CD4-positive, alpha-beta T cell treated with Interferon gamma for 1 hour (primary cell): ENCODE results near the gene CTCFL.
"Not testable (repeated sequence)": the region's sequence is repeated elsewhere in the genome, so short reads cannot be mapped to it uniquely, and the experiment has no call there.

Source experiments
- DNase-seq: peaks from one replicate; pipeline ENCODE4 v3.0.0-alpha.2; 2020

CTCFL gene

DNA sequence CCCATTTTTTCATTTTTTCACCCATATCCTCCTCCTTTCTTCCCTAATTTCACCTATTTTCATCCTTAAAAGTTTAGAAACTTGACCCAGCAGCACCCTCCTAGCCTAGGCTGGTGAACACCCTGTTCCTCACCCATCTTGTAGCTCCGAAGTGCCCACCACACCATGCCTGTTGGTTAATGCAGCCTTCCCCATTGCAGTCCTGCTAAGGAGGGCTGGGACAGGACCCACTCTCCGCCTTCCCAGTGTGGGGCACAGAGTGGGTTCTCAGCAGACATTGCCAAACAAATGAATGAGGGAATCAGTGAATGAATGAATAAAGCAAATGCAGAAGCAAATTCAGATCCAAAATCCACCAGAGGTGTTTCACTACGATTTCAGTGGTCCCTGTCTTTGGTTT, 45.7 kb downstream of the CTCFL start:
- no peak for DNase-seq

DNA sequence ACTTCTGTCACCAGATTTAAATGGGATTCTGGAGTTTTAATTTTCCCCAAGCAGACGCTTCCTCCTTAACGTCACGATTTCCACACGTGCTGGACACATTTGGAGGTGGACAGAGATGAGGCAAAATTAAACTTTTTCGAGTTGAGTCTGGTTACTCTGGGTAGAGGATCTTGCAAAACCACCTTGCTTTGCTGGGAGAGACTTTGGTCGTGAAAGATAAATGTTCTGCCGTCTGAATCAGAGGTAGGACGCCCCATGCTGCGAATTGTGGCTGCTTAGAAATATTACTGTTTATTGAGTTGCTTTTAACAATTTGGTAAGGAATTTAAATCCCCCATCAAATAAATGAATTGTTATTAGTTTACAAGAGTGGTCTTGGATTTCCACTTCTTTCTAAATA, 46.8 kb downstream of the CTCFL start:
- DNase-seq = no peak

DNA sequence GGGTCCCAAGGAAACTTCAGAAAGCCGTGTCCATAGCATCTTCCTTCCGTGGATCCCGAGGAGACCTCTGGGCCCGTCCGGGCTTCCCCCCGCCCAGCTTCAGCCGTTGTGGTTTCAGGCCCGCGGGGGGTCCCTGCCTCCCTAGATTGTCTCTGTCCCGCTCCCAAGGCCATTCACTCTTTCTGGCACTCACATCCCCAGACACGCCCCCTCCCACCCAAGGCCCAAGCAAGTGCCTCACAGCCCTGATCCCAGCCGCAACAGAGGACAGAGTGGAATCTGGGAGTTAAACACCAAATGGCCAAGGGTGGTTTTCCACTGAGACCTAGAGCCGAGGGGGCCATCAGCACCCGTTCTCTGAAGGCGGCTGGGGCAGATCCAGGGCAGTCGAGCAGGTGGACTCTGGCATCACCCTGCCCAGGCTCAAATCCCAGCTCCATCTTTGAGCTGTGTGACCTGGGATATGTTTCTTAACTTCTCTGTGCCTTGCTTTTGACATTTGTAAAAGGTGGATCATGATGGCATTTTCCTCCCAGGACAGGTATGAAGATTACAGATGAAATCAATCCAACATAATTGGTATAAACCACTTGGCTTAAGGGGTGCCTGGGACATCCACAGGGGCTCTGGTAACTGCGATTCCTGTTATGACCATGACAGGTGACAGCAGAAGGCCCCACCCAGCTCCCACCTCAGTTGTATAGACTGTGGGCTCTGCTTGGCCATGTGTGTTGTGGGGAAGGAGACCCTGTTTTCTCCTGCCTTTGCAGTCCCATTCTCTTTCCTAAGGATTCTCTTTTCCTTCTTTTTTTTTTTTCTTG, 48.1 kb downstream of the CTCFL start:
- DNase-seq = no peak

DNA sequence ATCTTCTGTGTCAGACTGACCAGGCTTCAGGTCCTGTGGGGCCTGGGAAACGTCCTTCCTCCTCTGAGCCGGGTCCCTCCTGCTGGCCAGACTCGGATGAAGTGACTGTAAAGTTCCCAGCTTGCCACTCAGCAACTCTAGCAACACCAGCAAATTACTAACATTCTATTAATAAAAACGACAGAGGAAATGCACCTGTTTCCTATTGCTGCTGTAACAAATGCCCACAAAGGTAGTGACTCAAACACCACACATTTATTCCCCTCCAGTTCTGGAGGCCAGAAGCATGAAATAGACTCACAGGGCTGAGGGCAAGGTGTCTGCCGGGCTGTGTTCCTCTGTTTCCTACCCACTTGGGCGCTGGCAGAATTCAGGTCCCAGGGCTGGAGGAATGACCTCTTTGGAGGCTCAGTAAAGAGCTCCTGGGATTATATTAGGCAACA, 48.8 kb downstream of the CTCFL start:
- peak; percentile 18 for DNase-seq

DNA sequence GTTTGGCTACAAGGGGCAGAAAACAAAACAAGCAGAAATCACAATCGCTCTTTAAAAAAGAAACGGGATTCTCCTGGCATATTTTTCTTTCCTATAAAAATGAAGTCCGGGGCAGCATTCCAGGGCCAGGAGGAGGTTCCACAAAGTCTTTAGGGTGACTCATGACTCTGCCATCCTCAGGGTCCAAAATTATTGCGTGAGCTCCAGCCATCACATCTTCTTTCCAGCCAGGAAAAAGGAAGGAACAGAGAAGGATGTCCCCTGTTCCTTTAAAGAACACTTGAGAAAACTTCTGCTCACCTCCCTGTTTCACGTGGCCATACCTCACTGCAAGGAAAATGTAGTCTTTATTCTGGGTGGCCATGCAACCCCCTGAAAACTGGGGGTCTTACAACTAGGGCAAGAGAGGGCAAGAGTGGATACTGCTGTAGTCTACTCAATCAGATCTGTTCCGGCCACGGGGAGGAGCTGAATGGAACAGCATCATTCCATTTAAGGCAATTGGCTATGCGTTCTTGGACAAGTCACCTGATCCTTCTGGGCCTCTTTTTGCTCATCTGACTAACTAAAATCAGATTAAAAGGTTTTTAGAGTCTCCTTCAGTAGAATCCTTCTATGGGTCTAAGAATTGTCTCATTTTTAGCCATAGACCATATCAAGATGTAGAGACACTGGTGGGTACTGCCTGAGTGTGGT, 49.4 kb downstream of the CTCFL start:
- no peak for DNase-seq

DNA sequence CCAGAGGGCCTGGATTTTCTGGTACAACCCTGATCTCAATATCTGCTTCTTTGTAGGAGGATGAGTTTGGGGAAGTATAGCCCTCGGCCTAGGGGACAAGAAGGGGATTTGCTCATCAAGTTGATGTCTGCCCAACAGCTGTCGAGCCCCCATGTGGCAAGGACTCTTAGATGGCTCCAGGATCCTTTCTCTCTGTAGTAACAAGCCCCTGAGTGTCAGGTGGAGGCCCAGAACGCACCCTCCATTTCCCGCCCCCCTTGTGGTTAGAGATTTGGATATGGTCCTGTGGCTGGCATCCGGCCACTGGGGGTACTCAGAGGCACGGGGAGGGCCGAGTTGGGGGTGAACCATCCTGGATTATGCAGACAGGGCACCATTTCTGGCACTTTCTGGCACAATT, 50.1 kb downstream of the CTCFL start:
- no peak for DNase-seq

DNA sequence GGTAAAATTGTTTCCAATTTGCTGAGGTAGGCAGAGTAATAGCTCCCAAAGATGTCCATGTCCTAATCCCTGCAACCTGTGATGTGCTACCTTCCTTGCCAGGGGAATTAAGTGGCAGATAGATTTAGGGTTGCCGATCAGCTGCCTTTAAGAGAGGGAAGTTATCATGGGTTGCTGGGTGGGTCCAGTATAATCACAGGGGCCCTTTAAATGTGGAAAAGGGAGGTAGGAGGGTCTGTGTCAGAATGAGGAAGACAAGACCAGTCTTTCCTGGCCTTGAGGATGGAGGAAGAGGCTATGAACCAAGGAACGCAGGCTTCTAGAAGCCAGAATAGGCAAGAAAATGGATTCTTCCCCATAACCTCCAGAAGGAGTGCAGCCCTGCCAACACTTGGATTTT, 50.7 kb downstream of the CTCFL start:
- DNase-seq = no peak

DNA sequence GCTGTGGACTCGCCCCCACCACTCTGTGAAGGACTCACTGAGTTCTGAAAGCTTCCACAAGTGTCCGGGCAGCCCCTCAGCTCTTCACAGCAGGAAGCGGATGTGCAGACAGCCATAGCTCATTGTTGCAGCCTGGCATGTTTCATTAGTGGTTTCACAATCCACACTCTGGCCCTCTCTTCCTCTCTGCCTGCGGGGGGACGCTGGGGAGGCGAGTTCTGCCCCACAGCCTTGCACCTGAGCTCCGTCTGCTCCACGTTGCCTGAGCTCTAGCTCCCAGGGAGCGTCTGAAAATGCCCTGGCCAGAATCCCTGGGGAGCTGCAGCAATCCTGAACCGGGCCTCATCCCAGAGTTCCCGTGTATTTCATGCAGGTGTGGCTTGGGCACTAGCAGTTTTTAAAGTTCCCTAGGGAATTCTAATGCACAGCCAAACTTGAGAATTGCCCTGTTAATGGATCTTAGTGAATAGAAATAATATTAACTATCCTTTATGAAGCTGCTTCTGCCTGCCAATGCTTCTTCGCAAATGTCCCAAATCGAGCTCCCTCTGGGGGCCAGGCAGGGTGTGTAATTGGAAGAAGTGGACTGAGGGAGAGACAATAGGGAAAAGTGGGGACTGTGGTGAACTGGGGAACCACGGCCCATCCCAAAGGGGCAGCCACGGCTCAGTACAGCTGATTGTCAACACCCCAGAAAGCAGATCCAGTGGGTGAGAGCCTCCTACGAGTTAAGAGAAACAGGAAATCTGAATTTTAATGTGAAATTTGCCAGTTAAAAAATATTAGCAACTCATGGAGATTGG, 51.5 kb downstream of the CTCFL start:
- peak; percentile 43 for DNase-seq

DNA sequence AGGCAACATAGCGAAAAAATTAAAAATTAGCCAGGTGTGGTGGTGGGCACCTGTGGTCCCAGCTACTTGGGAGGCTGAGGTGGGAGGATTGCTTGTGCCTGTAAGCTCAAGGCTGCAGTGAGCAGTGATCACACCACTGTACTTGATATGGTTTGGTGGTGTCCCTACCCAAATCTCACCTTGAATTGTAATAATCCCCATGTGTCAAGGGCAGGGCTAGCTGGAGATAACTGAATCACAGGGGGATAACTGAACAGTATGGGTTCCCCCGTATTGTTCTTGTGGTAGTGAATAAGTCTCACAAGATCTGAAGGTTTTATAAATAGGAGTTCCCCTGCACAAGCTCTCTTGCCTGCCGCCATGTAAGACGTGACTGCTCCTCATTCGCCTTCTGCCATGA, 52.5 kb downstream of the CTCFL start:
- DNase-seq = not testable (repeated sequence)

DNA sequence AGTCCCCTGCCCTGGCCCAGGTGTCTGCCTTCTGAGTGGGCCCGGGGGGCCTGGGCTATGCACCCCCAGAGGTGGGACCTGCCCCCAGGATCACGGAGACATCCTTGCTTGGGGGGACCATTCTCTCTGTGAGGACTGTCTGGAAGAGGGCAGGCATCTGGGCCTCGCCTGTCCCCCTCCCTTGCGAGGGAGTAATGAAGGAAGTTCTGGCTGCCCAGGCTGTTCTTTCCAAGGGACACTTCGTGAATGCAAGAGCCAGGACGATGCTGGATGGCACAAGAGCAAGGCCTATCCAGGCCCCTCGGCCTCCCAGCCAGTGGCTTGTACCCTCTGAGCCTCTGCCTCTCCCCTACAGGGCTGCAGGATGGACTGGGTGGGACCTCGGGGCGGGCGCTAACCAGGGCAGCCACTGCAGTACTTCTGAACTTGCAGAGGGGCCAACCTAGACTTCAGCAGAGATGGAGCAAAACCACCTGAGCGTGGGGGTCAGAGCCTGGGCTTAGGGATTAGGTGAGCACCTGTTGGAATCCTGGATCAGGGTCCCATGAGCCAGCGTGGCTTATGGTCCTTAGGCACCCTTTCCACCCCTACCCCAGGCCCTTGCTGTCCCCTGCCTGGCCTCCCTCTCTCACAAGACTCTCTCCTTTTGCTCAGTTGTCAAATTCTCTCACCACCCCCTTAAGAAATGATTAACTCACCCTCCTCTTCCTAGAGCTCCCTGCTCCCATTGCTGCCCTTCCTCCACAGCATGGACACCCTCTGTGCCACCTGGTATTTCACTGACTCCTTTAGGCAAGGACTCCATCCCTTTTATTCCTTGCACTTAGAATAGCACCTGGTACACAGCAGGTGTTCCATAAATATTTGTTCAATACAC, 53.2 kb downstream of the CTCFL start:
- DNase-seq = no peak

DNA sequence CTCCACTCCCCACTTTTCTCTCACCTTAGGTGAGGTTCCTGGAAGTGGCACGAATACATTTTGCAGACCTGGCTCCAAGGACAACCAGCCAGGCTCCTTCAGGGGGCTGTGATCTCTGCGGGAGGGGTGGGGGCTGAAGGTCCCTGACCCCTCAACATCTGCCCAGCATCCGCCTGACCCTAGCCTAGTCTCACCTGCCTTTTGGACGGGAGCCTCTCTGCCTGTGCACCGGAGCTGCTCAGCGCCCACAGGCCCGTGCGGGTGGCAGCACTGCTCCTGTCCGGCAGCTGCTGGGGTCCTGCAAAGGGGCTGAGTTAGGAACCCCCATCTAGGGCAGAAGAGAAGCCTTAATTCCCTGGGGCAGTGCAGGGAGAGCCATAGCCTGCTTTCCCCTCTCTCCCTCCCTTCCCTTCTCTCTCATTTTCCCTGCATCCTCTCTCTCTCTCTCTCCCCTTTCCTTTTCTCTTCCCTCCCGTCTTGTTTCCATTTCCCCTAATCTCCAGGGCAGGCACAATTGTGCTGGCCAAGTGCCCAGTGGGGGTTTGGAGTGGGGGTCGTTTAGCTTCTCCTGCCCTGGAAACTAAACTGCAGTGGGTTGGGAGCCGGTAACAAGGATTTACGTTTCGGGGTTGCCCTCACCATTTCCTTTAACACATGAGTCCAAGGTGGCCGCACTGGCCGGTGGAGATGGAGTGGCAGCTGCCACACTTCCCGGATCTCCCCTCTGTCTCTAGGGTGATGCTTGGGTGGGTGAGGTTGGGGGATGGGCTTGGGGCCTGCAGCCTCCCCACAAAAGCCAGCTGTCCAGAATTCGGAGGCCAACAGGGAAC, 54.1 kb downstream of the CTCFL start:
- DNase-seq = no peak

DNA sequence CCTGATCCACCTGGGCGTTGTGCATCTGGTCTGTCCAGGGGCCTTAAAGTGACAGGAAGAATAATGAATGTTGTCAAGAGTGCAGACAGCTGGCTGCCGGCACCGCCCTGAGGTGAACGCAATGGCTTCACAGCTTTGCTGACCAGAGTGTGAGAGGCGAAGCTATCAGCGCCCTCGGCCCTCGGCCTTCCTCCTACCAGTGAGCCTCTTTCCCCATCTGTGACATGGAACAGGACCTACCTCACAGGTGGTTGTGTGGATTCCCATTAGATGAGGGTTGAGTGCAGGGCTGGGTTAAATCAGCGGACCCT, 54.8 kb downstream of the CTCFL start:
- no peak for DNase-seq

DNA sequence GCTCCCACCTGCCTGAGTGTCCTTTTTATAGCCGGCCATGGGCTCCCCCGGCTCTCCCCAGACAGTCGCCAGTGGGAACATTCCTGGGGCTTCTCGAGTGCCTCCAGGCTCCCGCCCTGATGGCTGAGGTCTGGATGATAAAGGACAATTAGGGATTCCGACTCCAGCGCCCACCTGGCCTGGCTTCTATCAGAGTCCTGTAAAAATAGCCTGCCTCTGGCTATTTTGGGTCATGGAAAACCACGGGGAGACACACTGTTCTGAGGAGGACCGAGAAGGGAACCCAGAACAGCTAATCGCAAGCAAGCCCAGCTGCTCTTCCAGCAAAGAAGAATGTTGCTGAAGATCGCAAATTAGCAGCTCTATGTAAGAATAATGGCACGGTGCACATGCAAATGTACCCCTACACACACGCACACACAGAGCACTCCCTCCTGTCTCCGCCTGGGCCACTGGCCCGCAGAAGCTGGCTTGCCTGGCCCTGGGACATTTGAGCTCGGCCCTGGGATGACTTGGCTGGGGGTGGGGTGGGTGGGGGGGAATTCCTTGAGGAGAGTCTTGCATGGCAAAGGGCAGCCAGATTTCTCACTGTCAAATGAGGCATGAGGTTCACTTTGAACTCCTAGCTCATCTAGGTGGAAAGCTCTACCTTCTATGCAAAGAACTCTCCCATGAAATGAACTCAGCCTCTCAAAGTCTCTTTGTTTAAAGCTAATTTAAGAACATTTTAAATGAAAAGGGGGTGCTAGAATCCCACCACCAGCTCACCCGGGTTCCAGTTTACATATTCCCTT, 55.3 kb downstream of the CTCFL start:
- no peak for DNase-seq

DNA sequence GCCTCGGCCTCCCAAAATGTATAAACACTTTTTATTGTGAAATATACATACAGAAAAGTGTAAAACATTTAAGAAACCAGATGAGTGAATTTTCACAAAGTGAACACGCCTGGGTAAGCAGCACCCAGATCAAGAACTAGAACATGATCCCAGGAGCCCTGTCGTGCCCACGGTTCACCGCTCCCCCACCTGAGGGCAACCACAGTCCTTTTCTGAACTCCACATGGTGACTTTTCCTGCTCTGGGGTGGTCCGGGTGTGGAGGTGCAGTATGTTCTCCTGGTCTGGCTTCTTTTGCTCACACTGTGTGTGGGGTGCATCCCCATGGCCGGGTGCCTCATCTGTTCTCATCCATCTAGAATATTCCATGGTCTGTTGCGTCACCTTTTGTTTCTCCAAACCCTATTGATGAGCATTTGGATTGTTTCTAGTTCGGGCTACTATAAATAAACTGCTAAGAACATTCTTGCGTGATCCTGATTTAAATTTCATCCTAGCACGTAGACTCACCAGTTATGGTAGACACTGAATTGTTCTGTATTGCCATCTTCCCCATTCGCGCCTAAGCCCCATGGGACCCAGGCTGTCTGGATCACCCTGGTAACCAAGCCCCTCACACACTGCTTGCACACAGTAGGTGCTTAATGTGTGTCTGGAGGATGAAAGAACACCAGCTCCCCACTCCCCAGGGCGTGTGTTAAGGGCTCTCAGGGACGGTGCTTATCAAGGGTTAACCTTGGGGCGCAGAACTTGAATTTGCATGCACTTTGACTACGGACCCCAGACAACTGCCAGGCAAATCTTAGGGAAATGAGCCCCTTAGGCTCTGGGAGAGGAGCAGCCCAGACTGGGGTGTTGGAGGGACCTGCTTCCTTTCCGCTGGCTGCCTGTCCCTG, 56.2 kb downstream of the CTCFL start:
- DNase-seq = no peak

DNA sequence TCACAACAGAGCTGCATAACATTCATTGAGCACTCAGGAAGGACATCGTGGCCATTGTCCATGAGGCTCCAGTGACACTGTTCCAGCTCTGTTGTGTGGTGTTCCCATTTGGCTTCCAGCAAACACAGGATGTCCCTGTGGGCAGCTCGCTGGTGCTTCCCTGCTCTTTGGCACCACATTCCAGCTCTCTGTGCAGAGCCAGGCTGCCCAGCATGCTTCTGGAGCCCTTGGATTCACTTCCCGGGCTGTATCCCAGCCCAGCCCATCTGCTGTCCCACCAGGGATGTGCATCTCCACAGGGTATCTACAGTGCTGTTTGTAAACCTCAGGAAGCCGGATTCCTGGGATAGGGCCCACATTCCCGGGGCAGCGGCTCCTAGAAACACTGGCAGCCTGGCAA, 57.2 kb downstream of the CTCFL start:
- DNase-seq = no peak

DNA sequence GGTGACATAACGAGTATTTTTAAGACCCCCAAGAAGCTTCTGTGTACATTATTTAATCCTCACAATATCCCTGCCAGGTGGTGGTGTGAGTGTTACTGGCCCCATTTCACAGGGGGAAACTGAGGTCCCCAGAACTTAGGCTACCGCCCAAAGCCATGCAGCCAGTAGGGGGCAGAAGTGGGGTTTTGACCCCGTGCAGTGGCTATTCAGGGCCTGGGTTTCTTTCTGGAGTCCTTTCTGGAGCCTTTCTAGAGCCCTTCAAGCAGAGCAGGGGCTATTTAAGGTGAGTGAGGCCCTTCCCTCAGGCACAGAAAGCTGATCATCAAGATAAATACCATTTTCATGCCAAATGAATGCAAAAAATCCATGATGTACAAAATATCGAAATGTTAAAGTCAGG, 59.0 kb downstream of the CTCFL start:
- DNase-seq = no peak

DNA sequence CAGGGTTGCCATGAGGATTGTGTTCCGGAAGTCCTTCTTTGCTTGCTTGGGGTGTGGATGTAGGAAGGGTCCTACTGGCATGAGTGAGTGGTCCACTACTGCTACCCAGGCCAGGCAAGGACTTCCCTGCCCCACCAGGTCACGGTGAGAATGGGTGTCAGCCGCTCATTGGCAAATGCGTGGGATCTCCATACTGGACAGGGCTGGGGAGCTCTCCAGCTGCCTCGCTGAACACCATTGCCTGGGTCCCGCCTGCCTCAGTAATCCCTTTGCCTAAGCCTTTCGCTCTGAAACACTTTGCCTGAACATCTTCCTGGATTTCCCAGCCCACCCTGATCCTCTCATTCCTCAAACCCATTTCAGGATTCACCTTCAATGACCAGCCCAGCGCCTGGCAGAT, 59.5 kb downstream of the CTCFL start:
- DNase-seq = no peak

DNA sequence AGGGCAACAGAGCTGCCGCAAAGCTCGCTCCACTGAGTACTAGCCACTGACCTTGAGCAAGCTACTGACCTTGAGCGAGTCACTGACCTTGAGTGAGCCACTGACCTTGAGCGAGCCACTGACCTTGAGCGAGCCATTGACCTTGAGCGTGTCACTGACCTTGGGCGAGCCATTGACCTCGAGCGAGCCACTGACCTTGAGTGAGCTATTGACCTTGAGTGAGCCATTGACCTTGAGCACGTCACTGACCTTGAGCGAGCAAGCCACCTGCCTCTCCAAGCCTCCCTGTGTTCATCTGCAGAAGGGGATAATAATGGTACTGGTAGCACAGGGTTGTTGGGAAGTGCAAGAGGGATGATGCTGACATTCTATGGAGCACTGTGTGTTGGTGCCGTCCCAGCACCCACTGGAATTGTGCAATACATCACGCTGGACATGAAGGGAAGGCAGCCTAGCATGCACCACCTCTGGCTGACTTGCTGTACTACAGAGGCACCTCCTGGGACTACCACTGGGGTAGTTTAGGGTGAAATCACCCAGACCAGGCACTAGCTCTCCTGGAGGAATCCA, 60.2 kb downstream of the CTCFL start:
- peak; percentile 49 for DNase-seq

DNA sequence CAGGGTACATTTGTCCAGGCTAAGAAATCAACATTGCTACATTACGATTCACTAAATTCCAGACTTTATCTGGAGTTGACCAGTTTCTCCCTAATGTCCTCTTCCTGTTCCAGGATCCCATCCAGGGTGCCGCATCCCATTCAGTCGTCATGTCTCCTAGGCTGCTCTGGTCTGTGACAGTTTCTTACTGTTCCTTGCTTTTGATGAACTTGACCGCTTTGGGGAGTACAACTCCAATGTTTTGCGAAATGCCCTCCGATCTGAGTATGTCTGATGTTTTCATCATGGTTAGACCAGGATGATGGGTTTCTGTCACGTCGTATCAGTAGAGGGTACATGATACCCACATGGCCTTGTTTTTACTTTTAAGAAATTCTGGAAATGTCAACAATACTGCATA, 62.2 kb downstream of the CTCFL start:
- DNase-seq = no peak

DNA sequence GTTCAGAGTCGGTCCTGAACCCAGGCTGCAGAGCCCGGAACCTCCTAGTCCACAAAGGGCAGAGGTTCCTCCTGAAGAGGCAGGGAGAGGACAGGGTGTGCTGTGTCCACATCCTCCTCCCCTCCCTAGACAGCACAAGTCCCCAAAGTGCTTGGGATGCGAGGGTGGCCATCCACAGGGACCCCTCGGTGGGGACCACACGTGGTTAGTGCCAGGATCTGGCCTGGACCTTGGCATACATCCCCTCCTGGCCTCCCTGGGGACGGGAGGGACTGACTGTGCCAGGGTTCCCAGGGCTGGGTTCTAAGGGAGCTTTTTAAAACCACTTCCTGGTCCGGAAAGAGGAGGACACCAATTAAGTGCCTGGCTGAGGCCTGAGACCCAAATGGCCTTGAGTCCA, 63.2 kb downstream of the CTCFL start:
- no peak for DNase-seq
